HEK293 (cell line): ENCODE data around the gene STOX2.

ENCODE experiments used
- BCL11B ChIP-seq: fragments of 450-650 bp; formaldehyde crosslinking; IDR thresholded peaks from 2 replicates; pipeline ENCODE4 v1.5.1; 2016; ENCODE audit warnings: low read depth, missing biosample characterization, missing genetic modification characterization
- HIC1 ChIP-seq: fragments of 450-650 bp; formaldehyde crosslinking; IDR thresholded peaks from 2 replicates; pipeline ENCODE4 v1.5.1; 2016; ENCODE audit warnings: missing biosample characterization, missing genetic modification characterization
- IKZF3 ChIP-seq: fragments of 450-650 bp; IDR thresholded peaks from 2 replicates; pipeline ENCODE4 v1.5.0; 2018; ENCODE audit warnings: missing biosample characterization, mild to moderate bottlenecking, missing genetic modification characterization, moderate library complexity
- KLF10 ChIP-seq: fragments of 450-650 bp; IDR thresholded peaks from 2 replicates; pipeline ENCODE4 v1.5.1; 2018; ENCODE audit warnings: missing biosample characterization, mild to moderate bottlenecking, missing genetic modification characterization
- MZF1 ChIP-seq: fragments of 450-650 bp; formaldehyde crosslinking; IDR thresholded peaks from 2 replicates; pipeline ENCODE4 v1.5.1; 2017; ENCODE audit warnings: missing biosample characterization, missing genetic modification characterization, borderline replicate concordance
- PRDM1 ChIP-seq: fragments of 450-650 bp; formaldehyde crosslinking; IDR thresholded peaks from 2 replicates; pipeline ENCODE4; 2016; ENCODE audit warnings: missing biosample characterization, missing genetic modification characterization
- PRDM10 ChIP-seq: fragments of 450-650 bp; formaldehyde crosslinking; IDR thresholded peaks from 2 replicates; pipeline ENCODE4 v1.5.1; 2016; ENCODE audit warnings: missing biosample characterization, missing genetic modification characterization
- SCRT2 ChIP-seq: fragments of 450-650 bp; formaldehyde crosslinking; IDR thresholded peaks from 2 replicates; pipeline ENCODE4 v1.5.1; 2016; ENCODE audit warnings: missing biosample characterization, missing genetic modification characterization
- YY2 ChIP-seq: fragments of 450-650 bp; formaldehyde crosslinking; IDR thresholded peaks from 2 replicates; pipeline ENCODE4 v1.5.1; 2016; ENCODE audit warnings: missing biosample characterization, missing genetic modification characterization
- ZBTB11 ChIP-seq: fragments of 450-650 bp; formaldehyde crosslinking; conservative IDR thresholded peaks from 2 replicates; pipeline ENCODE4 v1.5.1; 2016; ENCODE audit warnings: low read depth, missing biosample characterization, missing genetic modification characterization
- ZFP41 ChIP-seq: fragments of 450-650 bp; formaldehyde crosslinking; IDR thresholded peaks from 2 replicates; pipeline ENCODE4 v1.5.1; 2016; ENCODE audit warnings: missing biosample characterization, missing genetic modification characterization, borderline replicate concordance
- ZNF148 ChIP-seq: fragments of 450-650 bp; formaldehyde crosslinking; IDR thresholded peaks from 2 replicates; pipeline ENCODE4 v1.5.0; 2017; ENCODE audit warnings: missing biosample characterization, missing genetic modification characterization, borderline replicate concordance
- ZNF157 ChIP-seq: fragments of 450-650 bp; formaldehyde crosslinking; IDR thresholded peaks from 2 replicates; pipeline ENCODE4 v1.5.1; 2016; ENCODE audit warnings: missing biosample characterization, missing genetic modification characterization
- ZNF248 ChIP-seq: fragments of 450-650 bp; formaldehyde crosslinking; IDR thresholded peaks from 2 replicates; pipeline ENCODE4 v1.5.1; 2017; ENCODE audit warnings: missing biosample characterization, missing genetic modification characterization
- ZNF26 ChIP-seq: fragments of 450-650 bp; formaldehyde crosslinking; IDR thresholded peaks from 2 replicates; pipeline ENCODE4 v1.5.1; 2016; ENCODE audit warnings: missing biosample characterization, missing genetic modification characterization
- ZNF274 ChIP-seq, 2 experiments: fragments of 200-500 bp in 1 of 2; fragments of 450-650 bp in 1 of 2; sonication (Bioruptor generic) in 1 of 2; formaldehyde crosslinking in 1 of 2; IDR thresholded peaks; 2 replicates each; pipeline versions ENCODE4 v1.5.1 to v1.6.1; 2014 to 2016; ENCODE audit warnings: borderline replicate concordance in 1 of 2, inconsistent platforms in 1 of 2, low read length in 1 of 2, missing biosample characterization in 1 of 2, missing genetic modification characterization in 1 of 2
- ZNF416 ChIP-seq: fragments of 450-650 bp; formaldehyde crosslinking; IDR thresholded peaks from 2 replicates; pipeline ENCODE4 v1.5.1; 2016; ENCODE audit warnings: missing biosample characterization, missing genetic modification characterization
- ZNF514 ChIP-seq: fragments of 450-650 bp; formaldehyde crosslinking; IDR thresholded peaks from 2 replicates; pipeline ENCODE4 v1.5.1; 2016; ENCODE audit warnings: missing biosample characterization, missing genetic modification characterization
- ZNF558 ChIP-seq: fragments of 450-650 bp; formaldehyde crosslinking; IDR thresholded peaks from 2 replicates; pipeline ENCODE4 v1.5.1; 2016; ENCODE audit warnings: missing biosample characterization, missing genetic modification characterization
- ZNF571 ChIP-seq: fragments of 450-650 bp; formaldehyde crosslinking; IDR thresholded peaks from 2 replicates; pipeline ENCODE4 v1.5.0; 2017; ENCODE audit warnings: missing biosample characterization, missing genetic modification characterization
- ZNF645 ChIP-seq: fragments of 450-650 bp; formaldehyde crosslinking; IDR thresholded peaks from 2 replicates; pipeline ENCODE4; 2016; ENCODE audit warnings: missing biosample characterization, missing genetic modification characterization
- ZNF670 ChIP-seq: fragments of 450-650 bp; formaldehyde crosslinking; IDR thresholded peaks from 2 replicates; pipeline ENCODE4 v1.5.1; 2016; ENCODE audit warnings: missing biosample characterization, missing genetic modification characterization, low read depth
- ZNF76 ChIP-seq: fragments of 450-650 bp; formaldehyde crosslinking; IDR thresholded peaks from 2 replicates; pipeline ENCODE4; 2016; ENCODE audit warnings: low read depth, missing biosample characterization, missing genetic modification characterization, borderline replicate concordance
- ZNF785 ChIP-seq: fragments of 450-650 bp; formaldehyde crosslinking; IDR thresholded peaks from 2 replicates; pipeline ENCODE4 v1.5.1; 2016; ENCODE audit warnings: missing biosample characterization, missing genetic modification characterization
- ZNF792 ChIP-seq: fragments of 450-650 bp; formaldehyde crosslinking; IDR thresholded peaks from 2 replicates; pipeline ENCODE4 v1.5.1; 2016; ENCODE audit warnings: missing biosample characterization, missing genetic modification characterization

STOX2 gene

GRCh38 chr4:183876268-183876934 is 28.7 kb upstream of the STOX2 start (continued):
- TF ChIP-seq ZNF645 (tag by site-specific recombination) (no peak), KLF10 (tag by site-specific recombination) (peak; percentile 53; the same call in 1 of the 2 replicates), ZNF416 (no peak), ZNF157 (tag by site-specific recombination) (no peak), ZNF76 (tag by site-specific recombination) (no peak), HIC1 (tag by site-specific recombination) (peak; percentile 89), ZNF148 (tag by site-specific recombination) (no peak), ZNF670 (tag by site-specific recombination) (no peak), ZNF274 (IDR thresholded peaks at IDR 0.05; ENCODE audit: low read length) (no peak), ZNF274 (tag by site-specific recombination; IDR thresholded peaks at IDR 0.05; ENCODE audit: borderline replicate concordance) (no peak), PRDM10 (tag by site-specific recombination) (peak; percentile 83), ZNF785 (tag by site-specific recombination) (no peak), YY2 (no peak), SCRT2 (tag by site-specific recombination) (peak; percentile 46; the same call in 1 of the 2 replicates), MZF1 (no peak), ZNF248 (tag by site-specific recombination) (no peak), BCL11B (tag by site-specific recombination) (no peak), ZNF26 (tag by site-specific recombination) (no peak), ZFP41 (tag by site-specific recombination) (no peak), ZNF558 (tag by site-specific recombination) (peak; percentile 21; the same call in 1 of the 2 replicates), IKZF3 (tag by site-specific recombination) (peak; percentile 97), ZNF571 (tag by site-specific recombination) (no peak), ZNF792 (tag by site-specific recombination) (no peak), PRDM1 (tag by site-specific recombination) (peak; percentile 79), ZNF514 (tag by site-specific recombination) (no peak), ZBTB11 (tag by site-specific recombination) (no peak)
